Ammon's horn (tissue), 1 donor: ENCODE results near the gene SYNPO2.

ENCODE experiments used
- DNase-seq: peaks from one replicate; pipeline ENCODE4 v3.0.0-alpha.2; 2016; ENCODE audit warnings: low spot score

The SYNPO2 gene, protein sequence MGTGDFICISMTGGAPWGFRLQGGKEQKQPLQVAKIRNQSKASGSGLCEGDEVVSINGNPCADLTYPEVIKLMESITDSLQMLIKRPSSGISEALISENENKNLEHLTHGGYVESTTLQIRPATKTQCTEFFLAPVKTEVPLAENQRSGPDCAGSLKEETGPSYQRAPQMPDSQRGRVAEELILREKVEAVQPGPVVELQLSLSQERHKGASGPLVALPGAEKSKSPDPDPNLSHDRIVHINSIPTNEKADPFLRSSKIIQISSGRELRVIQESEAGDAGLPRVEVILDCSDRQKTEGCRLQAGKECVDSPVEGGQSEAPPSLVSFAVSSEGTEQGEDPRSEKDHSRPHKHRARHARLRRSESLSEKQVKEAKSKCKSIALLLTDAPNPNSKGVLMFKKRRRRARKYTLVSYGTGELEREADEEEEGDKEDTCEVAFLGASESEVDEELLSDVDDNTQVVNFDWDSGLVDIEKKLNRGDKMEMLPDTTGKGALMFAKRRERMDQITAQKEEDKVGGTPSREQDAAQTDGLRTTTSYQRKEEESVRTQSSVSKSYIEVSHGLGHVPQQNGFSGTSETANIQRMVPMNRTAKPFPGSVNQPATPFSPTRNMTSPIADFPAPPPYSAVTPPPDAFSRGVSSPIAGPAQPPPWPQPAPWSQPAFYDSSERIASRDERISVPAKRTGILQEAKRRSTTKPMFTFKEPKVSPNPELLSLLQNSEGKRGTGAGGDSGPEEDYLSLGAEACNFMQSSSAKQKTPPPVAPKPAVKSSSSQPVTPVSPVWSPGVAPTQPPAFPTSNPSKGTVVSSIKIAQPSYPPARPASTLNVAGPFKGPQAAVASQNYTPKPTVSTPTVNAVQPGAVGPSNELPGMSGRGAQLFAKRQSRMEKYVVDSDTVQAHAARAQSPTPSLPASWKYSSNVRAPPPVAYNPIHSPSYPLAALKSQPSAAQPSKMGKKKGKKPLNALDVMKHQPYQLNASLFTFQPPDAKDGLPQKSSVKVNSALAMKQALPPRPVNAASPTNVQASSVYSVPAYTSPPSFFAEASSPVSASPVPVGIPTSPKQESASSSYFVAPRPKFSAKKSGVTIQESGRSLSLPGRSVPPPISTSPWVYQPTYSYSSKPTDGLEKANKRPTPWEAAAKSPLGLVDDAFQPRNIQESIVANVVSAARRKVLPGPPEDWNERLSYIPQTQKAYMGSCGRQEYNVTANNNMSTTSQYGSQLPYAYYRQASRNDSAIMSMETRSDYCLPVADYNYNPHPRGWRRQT

DNA sequence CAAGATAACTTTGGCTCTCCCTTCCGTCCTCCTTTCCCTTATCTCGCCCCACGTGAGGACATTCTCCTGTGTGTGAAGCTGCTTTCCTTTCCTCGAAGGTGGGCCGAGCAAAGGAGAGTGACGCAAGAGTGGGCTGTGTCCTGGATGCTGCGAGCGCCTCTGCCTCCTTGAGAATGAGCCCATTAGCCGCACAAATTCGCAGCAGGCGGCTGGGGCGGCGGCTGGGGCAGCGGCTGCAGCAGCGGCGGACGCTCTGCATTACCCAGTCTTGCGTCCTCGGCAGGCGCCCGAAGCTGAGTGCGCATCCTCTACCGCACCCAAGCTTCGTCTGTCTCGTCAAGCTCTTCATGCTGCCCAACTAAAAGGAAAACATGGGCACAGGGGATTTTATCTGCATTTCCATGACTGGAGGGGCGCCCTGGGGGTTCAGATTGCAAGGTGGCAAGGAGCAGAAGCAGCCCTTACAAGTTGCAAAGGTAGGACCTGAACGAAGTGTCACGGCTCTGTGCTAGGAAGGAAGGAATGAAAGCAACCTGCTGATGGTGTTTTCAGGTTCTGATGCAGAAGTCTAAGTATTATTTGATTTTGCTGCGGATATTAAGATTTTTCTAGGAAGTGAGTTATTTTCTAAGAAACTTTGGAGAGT lies at the start of gene SYNPO2:
TSS of gene SYNPO2 (plus strand) at position 189 of the 646 bp plus-strand sequence. CDS start at position 372, 183 bp downstream.
- DNase-seq: peak; percentile 75

DNA sequence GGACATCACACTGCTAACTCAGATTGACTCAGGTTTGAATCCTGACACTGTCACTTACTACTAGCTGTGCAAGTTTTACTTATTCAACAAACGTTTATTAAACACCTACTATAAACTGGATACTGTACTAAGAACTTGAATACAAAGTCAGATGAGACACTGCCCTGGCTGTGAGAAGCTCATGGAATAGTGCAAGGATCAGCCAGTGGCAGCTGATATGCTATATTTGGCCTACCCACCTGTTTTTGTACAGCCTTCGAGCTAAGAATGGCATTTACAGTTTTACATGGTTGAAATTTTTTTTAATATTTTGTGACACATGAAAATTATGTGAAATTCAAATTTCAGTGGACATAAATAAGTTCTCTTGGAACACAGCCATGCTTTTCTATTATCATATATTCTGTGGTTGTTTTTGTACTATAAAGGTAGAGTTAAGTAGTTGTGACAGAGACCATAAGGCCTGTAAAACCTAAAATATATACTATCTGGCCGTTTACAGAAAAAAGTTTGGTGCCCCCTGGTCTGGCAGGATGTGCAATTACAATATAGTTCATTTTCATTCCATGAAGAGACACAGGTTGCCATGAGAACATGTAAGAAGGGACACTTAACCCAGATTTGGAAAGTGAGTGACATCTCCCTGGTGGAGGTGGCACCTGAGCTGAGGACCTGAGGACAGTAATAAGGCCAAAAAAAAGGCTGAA lies 49.3 kb upstream of the SYNPO2 start:
- DNase-seq: no peak

DNA sequence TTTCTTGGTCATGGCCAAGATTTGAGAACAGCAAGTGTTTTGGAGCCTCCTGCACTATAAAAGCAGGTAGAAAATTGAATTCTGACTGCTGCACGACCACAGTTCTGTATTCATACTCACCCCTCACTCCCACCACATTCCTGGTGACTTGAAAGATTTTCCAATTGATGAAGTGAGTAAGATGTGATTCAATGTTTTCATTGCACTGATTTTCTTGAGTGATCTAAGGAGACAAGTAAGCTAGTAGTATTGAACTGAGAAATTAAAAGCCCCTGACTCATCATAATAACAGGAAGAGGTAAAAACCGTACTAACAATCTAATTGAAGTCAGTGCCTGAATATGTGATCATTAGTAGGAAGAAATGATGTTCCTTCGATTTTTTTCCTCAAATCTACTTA lies 46.6 kb upstream of the SYNPO2 start:
- DNase-seq: no peak

- no peak for DNase-seq
Measured at GRCh38 chr4:118843237-118843636, 45.4 kb upstream of the SYNPO2 start.

DNA sequence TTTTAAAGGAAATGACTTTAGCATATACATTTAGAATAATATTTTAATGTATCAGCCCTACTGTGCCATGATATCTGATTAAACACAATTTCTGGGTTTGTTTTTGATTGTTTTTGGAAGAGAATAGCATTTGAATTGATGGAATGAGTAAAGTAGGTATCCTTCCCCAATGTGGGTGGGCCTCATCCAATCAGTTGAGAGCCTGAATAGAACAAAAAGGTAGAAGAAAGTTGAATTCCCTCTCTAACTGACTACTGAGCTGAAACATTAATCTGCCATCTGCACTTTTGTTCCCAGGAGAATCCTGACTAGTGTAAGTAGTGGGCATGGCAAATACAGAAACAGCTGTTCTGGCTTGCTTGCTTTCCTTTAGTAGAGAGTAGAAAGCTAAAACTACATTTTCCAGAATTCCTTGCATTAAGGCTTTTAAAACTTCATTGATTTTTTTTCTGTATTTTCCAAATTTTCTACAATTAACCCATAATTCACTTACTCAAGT lies 43.1 kb upstream of the SYNPO2 start:
- DNase-seq: no peak

GRCh38 chr4:118846979-118847378 lies 41.7 kb upstream of the SYNPO2 start:
- DNase-seq: no peak

DNA sequence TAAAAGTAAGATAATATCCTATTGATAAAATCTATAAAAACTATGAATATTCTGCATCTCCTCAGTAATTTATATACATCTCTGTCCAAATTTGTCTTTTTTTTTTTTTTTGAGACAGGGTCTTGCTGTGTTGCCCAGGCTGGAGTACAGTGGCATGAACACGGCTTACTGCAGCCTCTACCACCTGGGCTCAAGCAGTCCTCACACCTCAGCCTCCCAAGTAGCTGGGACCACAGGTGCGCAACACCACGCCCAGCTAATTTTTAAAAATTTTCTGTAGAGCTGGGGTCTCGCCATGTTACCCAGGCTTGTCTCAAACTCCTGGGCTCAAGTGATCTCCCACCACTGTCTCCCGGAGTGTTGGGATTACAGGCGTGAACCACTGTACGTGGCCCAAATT lies 40.4 kb upstream of the SYNPO2 start:
- no peak for DNase-seq

- no peak for DNase-seq
Measured at GRCh38 chr4:118848901-118849300, 39.8 kb upstream of the SYNPO2 start.

DNA sequence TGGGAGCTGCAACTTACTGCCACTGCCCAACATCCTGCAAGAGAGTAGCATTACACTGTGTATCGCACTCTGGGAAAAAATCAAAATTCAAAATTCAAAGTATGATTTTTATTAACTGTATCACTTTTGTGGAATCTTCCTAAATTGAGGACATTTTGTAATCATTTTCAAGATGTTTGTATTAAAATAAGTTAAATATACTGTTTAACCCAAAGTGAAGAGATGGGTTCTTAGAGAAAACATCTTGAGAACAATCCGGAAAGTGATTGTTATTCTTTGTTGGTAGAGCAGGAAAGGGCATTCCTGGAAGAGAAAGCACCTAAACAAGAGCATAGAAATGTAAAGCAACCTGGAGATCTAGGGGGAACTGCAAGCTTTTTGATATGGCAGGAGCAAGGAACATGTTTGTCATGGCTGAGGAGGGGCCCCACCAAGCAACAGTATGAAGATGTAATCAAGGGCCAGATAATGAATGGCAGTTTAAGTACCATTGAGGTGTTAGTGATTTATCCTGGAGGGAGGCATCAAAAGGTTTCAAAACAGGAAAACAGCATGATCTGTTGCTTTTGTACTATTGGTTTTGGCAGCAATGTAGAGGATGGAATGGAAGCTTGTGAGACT lies 38.7 kb upstream of the SYNPO2 start:
- no peak for DNase-seq

DNA sequence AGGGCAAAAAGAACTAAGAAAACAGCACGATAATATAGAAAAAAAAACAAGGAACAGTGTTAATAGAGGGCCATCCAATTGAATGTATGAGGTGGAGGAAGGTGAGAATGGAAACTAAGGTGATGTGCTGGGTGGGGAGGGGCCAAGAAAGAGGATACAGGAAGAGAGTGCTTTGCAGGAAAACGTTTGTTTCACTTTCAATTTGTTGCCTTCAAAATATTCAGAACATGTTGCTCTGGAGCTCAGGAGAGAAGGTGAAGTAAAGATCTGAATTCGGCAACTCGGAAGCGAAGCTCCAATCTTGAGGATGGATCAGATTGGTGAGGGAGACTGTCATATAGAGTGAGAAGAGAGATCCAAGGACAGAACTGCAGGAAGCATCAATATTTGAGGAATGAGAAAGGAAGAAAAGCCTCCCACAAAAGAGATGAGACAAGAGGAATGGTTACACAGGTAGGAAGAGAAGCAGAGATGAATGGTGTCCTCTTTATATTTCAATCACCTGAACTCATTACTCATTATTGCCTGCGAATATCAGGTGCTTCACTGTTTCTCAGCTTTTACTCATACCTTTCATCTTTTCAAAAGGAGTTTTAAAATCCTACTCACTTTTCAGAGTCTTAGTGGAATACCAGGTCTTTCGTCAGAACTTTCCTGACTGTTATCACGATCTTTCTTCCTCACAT lies 38.0 kb upstream of the SYNPO2 start:
- no peak for DNase-seq

DNA sequence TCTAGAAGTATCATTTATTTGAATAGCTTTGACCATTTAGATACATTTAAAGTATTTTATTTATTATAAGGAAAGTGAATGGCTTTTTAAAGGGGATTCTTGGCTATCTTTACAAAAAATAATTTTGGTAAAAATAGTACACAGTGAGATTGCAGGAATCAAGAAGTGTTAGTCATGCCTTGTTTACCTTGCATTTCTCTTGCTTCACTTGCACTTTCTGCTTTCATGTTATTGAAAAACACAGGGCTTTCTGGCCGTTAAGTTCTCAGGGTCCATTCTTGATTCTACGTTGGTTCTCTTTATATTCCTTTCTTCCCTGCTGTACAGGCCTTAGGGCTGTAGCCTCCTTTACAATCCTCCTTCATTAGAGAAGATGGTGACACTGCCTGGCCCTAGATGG lies 30.9 kb upstream of the SYNPO2 start:
- DNase-seq: no peak

DNA sequence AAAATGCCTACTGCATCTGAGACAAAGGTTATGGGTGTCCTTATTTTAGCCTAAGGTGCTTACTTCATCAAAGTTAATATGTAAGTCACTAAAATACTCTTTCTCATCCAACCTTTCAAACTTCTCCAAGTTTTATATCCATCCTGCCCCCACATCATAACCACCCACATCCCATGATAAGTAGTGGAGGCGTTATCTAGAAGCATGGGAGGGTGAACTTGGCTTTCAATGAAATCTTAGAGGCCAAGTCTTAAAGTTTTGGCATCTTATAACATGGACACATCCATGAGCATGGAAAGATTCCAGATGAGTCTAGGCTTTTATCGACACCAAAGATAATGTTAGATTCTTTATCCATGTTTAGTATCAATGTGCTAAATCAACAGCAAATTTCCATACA lies 29.9 kb upstream of the SYNPO2 start:
- no peak for DNase-seq

- peak; percentile 49 for DNase-seq
Measured at GRCh38 chr4:118865091-118865708, 23.5 kb upstream of the SYNPO2 start.

- DNase-seq: no peak
Measured at GRCh38 chr4:118866442-118866841, 22.2 kb upstream of the SYNPO2 start.

GRCh38 chr4:118867311-118868067 lies 21.2 kb upstream of the SYNPO2 start:
- no peak for DNase-seq

DNA sequence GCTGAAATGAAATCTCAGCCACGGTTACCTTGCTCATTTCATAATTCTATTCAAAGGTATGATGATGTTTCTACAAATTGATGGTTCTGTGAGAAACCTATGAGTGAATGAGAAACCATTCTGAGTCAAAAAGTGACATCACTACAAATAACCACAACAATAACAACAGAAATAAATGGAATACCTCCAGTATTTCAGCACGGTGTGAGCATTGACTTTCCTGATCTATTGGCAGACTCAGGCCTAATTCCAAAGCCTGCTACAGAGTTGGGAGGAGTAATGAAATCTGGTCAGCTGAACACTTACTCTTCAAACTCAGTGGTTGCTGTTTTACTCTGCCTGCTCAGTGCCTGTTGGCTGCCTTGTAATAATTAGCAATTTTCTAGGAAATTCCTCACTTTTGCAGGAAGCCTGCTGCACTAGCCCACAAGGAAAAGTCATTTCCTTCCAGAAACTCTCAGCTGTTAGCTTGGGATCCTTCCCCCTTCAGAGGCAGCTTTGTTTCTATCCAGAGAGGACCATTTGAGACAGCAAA lies 18.8 kb upstream of the SYNPO2 start:
- DNase-seq: no peak

DNA sequence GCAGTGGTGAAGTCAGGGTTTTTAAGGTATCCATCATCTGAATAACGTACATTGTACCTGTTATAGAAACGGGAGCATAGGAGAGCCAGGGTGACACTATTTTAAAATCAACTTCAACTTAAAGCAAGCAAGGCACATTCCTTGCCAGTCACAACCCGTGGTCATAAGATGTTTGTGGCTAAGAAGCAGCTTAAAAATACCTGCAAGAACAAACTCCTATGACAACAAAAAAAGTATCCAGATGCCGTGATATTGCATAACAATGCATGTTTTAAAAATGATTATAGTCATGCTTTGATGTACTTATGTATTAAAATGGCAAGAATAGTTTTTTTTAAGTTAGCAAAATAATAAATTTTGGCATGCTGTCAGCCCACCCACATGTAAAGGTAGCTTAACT lies 16.5 kb upstream of the SYNPO2 start:
- DNase-seq: no peak

GRCh38 chr4:118877797-118878196 lies 10.9 kb upstream of the SYNPO2 start:
- DNase-seq: no peak
